ENCODE data around the gene SHROOM3.
"Not testable (repeated sequence)": the region's sequence is repeated elsewhere in the genome, so short reads cannot be mapped to it uniquely, and the experiment has no call there.

SHROOM3 gene

DNA sequence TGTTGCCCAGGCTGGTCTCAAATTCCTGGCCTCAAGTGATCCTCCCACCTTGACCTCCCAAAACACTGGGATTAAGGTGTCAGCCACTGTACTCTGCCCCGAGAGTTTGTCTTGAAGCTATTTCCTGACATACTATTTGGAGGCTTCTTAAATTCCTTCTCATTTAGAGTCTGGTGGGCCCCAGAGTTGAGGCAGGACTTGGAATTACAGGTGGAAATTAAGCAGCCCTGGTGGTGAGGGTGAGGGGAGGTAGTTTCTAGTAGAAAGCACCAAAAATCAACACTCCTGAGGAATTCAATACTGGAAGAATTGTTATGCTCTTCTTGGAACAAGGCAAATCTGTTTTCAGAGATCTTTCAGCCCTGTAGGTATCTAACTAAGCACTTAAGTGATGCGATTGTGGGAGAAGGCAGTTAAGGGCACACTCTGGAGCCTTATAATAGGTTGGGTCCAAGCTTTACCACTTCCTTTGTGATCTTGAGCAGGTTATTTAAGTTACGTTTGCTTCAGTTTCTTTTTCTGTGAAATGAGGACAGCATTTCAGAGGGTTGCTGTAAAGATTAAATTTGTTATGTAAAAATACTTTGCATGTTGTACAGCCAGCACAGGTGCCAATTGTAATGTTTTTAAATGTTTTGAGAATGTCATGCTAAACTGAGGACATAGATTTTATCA is 262.2 kb downstream of the SHROOM3 start:
- DNase-seq (ENCODE audit: low spot score), result no peak

DNA sequence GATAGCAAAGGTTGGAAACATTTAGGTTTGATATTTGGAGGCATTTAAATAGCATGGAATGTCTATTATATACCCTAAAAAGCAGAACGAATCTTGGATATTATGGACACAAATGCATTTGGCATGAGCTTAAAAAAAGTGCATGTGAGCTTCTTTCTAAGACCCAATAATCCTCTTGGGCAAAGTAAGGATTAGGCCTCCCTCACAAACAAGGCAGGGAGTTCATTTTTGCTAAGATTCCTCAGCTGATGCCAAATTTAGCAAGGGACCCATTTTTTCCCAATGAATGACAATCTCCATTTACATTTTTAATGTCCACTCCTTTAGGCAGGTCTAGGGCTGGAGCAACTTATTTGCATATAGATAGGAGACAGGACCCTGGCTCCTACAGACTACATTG is 263.1 kb downstream of the SHROOM3 start:
- no peak for DNase-seq (ENCODE audit: low spot score)

DNA sequence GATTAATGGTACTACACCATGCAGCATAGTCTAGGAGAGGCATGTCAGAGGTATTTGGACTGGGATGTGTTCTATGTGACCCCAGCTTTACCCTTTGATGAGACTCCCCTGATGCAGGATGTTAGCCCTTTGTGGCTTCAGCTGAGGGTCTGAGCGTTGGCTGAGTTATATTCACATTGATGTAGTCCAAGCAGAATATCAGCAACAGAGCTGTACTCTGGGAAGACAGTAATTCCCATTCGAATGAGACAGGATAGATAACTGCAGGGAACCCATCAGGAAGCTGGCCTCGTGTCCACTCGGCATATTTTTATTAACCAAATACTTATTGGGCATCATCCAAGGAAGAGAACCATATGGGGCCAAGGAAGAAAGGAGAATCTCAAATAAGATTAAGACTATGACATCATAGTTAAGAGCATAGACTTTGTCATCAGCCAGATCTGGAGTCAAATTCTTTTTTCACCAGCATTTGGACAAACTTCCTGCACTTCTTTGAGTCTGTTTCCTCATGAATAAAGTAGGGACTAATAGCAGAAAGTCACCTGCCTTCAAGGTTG is 264.8 kb downstream of the SHROOM3 start:
- DNase-seq (ENCODE audit: low spot score), result no peak

GRCh38 chr4:76702440-76703122 is 267.6 kb downstream of the SHROOM3 start:
- DNase-seq (ENCODE audit: low spot score), result no peak

DNA sequence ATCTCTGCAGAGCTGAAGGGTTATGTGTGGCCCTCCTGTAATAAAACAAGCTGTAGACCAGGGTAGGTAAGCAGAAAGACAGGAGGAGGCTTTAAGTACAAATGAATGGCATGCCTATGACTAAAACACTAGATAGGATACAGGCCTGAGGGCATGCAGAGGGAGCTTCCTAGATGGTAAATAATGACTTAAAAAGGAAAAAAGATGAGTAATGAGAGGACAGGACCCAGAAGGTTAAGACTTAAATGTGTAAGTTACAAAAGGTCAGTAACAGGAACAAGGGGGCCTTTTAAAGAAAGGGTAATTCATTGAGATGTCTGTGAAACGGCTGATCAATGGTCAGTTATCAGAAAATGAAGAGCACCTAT is 268.1 kb downstream of the SHROOM3 start:
- no peak for DNase-seq (ENCODE audit: low spot score)

GRCh38 chr4:76703676-76704075 is 268.6 kb downstream of the SHROOM3 start:
- no peak for DNase-seq (ENCODE audit: low spot score)

GRCh38 chr4:76704133-76704881 is 269.3 kb downstream of the SHROOM3 start:
- DNase-seq (ENCODE audit: low spot score), result no peak

GRCh38 chr4:76705472-76705871 is 270.4 kb downstream of the SHROOM3 start:
- no peak for DNase-seq (ENCODE audit: low spot score)

DNA sequence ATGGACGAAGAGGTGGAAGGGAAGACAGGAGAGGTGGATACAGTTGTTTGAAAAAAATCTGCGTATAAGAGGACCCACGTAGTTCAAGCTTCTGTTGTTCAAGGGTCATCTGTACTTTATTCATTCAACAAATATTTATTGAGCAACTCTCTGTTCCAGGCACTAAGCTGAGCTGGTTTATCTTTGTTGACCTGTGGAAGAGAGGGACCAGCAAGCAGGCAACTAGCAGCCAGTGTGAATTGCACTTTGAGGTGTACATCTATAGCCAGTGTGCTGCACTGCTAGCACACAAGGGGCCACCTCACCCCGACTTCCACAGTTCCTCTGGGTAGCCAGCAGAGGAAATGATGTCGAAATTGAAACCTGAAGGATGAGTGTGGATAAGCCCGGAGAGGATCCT is 271.6 kb downstream of the SHROOM3 start:
- DNase-seq (ENCODE audit: low spot score), result no peak

DNA sequence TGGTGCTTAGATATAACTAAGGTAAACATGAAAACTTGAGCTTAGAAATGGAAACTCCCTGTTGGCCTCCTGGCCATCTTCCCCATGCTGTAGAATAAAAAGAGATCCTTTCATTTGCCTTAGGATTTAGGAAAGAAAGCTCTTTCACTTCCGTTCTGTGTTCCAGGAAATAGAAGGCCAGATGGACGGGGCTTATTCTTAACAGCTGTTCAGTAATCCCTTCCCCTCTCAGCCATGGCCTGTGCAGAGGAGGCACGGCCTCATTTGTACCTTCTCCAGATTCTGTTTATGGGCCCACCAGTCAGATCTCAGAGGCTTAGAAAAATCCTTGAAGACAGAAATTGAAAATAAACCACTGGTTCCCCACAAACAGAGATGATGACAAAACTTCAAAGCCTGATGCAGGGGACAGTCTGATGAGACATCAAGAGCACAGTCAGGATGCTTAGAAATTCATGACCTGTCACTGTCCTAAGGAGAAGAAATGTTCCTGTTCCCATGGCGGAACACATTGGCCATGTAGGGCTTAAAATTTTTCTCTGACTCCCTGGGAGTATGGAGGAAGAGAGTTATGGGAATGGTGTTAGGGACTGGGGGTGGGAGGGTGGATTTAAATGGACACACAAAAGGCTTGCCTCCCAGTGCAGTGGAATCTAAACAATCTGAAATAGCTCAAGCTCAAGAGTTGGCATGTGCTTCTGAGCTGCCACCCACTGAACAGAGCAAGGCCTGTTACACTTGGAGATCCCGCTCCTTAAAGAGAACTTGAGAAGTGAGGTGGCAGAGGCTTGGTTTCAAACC is 274.1 kb downstream of the SHROOM3 start:
- no peak for DNase-seq (ENCODE audit: low spot score)

DNA sequence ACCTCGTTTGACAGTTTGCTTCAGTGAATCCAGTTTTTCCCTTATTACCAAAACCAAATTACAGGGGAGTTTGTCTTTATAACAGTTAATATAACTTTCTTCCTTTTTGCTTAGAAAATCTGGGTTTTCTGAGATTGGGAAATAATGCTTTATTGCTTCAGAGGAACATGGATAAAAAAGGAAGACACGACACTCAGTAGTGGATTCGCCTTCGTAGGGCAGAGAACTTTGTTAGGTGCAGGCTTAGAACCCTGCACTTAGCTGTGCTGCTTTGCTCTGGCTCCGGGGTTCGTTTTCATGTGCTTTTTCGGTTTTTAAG is 274.7 kb downstream of the SHROOM3 start:
- no peak for DNase-seq (ENCODE audit: low spot score)

- peak; percentile 23 for DNase-seq (ENCODE audit: low spot score)
Observed at GRCh38 chr4:76712564-76712963, 277.5 kb downstream of the SHROOM3 start.

- DNase-seq (ENCODE audit: low spot score), result no peak
Observed at GRCh38 chr4:76714226-76714625, 279.2 kb downstream of the SHROOM3 start.

GRCh38 chr4:76716020-76716419 is 281.0 kb downstream of the SHROOM3 start:
- DNase-seq (ENCODE audit: low spot score), result no peak

- no peak for DNase-seq (ENCODE audit: low spot score)
Observed at GRCh38 chr4:76716658-76717057, 281.6 kb downstream of the SHROOM3 start.

DNA sequence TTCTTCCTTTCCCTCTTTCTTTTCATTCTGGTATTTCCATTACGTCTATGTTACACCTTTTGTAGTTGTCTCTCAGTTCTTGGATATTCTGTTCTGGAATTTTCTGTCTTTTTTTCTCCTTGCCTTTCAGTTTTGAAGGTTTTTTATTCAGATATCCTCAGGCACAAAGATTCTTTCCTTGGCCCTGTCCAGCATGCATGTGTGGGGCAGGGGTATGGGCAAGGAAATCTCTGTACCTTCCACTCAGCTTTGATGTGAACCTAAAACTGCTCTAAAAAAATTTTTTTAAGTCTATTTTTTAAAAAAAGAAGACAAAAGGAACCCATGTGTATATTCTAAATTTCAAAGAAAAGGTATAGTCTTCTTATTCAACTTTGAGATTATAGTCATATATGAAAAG is 282.4 kb downstream of the SHROOM3 start:
- no peak for DNase-seq (ENCODE audit: low spot score)

- no peak for DNase-seq (ENCODE audit: low spot score)
Observed at GRCh38 chr4:76718021-76718420, 283.0 kb downstream of the SHROOM3 start.

- no peak for DNase-seq (ENCODE audit: low spot score)
Observed at GRCh38 chr4:76718831-76719230, 283.8 kb downstream of the SHROOM3 start.

GRCh38 chr4:76720121-76720520 is 285.1 kb downstream of the SHROOM3 start:
- DNase-seq (ENCODE audit: low spot score), result no peak

- not testable (repeated sequence) for DNase-seq (ENCODE audit: low spot score)
Observed at GRCh38 chr4:76722146-76722545, 287.1 kb downstream of the SHROOM3 start.

GRCh38 chr4:76722838-76723237 is 287.8 kb downstream of the SHROOM3 start:
- DNase-seq (ENCODE audit: low spot score), result no peak

- DNase-seq (ENCODE audit: low spot score), result no peak
Observed at GRCh38 chr4:76723373-76723772, 288.3 kb downstream of the SHROOM3 start.

Data from RKO (cell line).